Right lobe of liver (tissue), 6 donors: ENCODE measurements around the gene RBFOX2. TPM values are rescaled to one million over a fixed set of nuclear protein-coding genes. Genes with fewer than 3 reads are reported as not detected.
"Not testable (repeated sequence)": the region's sequence is repeated elsewhere in the genome, so short reads cannot be mapped to it uniquely, and the experiment has no call there.

ENCODE experiments used
- ATAC-seq, 4 donors: fragments of 200-7000 bp; cut with Tn5 transposase; one replicate each; pipeline ENCODE4 v1.9.1; 2020; ENCODE audit warnings: mild to moderate bottlenecking in 4 of 4, moderate library complexity in 4 of 4
- DNase-seq, 3 donors: peaks; one replicate each; pipeline ENCODE4 v3.0.0-alpha.2; 2020
- H3K27ac ChIP-seq, 3 donors: fragments of 200-600 bp; one replicate each; pipeline ENCODE4 v1.8.0; 2022
- H3K27me3 ChIP-seq, 2 donors: fragments of 200-600 bp; one replicate each; pipeline ENCODE4 v1.8.0; 2022
- H3K36me3 ChIP-seq, 4 donors: fragments of 200-600 bp; sonication (generic) in 1 of 4; one replicate each; pipeline versions ENCODE4 v1.5.1 to v1.8.0; 2017 to 2022; ENCODE audit warnings: control low read depth in 1 of 4
- H3K4me1 ChIP-seq, 4 donors: fragments of 200-600 bp; sonication (generic) in 1 of 4; one replicate each; pipeline versions ENCODE4 v1.5.1 to v1.8.0; 2017 to 2022; ENCODE audit warnings: control low read depth in 1 of 4
- H3K4me3 ChIP-seq, 3 donors: fragments of 200-600 bp; one replicate each; pipeline ENCODE4 v1.8.0; 2022
- H3K9me3 ChIP-seq, 4 donors: fragments of 200-600 bp; sonication (generic) in 1 of 4; one replicate each; pipeline versions ENCODE4 v1.5.1 to v1.8.0; 2017 to 2022; ENCODE audit warnings: control low read depth in 1 of 4
- POLR2A ChIP-seq: fragments of 450-650 bp; IDR thresholded peaks from one replicate; pipeline ENCODE4 v1.6.1; 2017; ENCODE audit warnings: antibody characterized with exemption, mild to moderate bottlenecking
- WGBS: methylation state at CpG from one replicate; pipeline ENCODE4 v1.1.6; 2018; ENCODE audit warnings: low coverage, low lambda C conversion rate; ENCODE audit not compliant: insufficient coverage; ENCODE audit errors: missing lambda C conversion rate; 5-methylcytosine and 5-hydroxymethylcytosine counted together
- intact Hi-C, 2 donors: fragments of 100-400 bp; cut with DNase I; formaldehyde crosslinking; loops; one replicate each; pipeline versions ENCODE4 v1.11.2 to v1.14.1; 2022
- total RNA-seq, 6 experiments: library from RNA; depleted of rRNA in 2 of 6; stranded (reverse); fragments of >200 nt in 2 of 6; fragmentation: NEBNext Ultra II Directional in 3 of 6; extraction: Animal tissue kit (Norgen Biotek cat#: 25700) in 3 of 6; gene quantifications; one replicate each; pipeline versions ENCODE4 v1.1.0 to v1.2.4, GENCODE V29; 2016 to 2023
- TF ChIP-seq, protein P1 (sequence below), 4 donors: fragments of 200-600 bp in 3 of 4; fragments of 450-650 bp in 1 of 4; IDR thresholded peaks; one replicate each; pipeline versions ENCODE4 v1.5.1 to v1.8.0; 2016 to 2022; ENCODE audit warnings: antibody characterized with exemption in 4 of 4, mild to moderate bottlenecking in 2 of 4
- donor health status: DM: no; HTN: yes; CAD: no.
- donor health status: DM: no; HTN: no; CAD: no.
- donor health status: DM: no; HTN: no; CAD: no.
- donor health status: DM: no; HTN: yes; CAD: no.
- donor health status: DM: no; HTN: yes; CAD: no.

Gene RBFOX2
- total RNA-seq, 6 experiments from 2014 or later: 23.9 to 36.5 (median 29.5) TPM

DNA sequence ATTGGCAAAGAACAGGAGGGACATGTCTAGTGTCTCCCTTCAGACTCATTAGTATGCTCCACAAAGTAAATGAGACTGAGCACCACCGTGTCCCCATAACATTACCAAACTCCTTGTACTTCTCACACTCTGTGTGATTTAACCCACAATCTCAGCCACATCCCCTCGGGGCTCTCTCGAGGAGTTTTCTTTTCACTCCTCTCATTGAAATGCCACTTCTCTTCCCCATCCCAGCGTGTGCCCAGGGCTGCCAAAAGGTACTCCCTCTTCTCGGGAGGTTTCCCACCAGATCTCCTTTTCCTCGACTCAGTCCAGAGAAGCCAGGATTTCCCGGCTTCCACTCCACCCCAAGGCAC is 1.1 kb downstream of the RBFOX2 start:
- TF ChIP-seq POLR2A: no peak
- TF ChIP-seq, protein P1, sequence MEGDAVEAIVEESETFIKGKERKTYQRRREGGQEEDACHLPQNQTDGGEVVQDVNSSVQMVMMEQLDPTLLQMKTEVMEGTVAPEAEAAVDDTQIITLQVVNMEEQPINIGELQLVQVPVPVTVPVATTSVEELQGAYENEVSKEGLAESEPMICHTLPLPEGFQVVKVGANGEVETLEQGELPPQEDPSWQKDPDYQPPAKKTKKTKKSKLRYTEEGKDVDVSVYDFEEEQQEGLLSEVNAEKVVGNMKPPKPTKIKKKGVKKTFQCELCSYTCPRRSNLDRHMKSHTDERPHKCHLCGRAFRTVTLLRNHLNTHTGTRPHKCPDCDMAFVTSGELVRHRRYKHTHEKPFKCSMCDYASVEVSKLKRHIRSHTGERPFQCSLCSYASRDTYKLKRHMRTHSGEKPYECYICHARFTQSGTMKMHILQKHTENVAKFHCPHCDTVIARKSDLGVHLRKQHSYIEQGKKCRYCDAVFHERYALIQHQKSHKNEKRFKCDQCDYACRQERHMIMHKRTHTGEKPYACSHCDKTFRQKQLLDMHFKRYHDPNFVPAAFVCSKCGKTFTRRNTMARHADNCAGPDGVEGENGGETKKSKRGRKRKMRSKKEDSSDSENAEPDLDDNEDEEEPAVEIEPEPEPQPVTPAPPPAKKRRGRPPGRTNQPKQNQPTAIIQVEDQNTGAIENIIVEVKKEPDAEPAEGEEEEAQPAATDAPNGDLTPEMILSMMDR (IDR thresholded peaks at IDR 0.05): no peak
- no peak for ATAC-seq
- DNase-seq: no peak
- intact Hi-C loops: no loop called here
- no peaks in the 10 kb centered on the region for H3K27me3 ChIP-seq
- no peaks in the 10 kb centered on the region for H3K36me3 ChIP-seq
- H3K9me3 ChIP-seq: no peaks in the 10 kb centered on the region
- peak overlapping the region; percentile 54 to 77 (median 74) for H3K4me3 ChIP-seq
- WGBS: 1% methylated on average over 7 of the region's 7 CpGs
- peak overlapping the region; percentile 54 to 80 (median 56) for H3K27ac ChIP-seq
- H3K4me1 ChIP-seq: peaks cover 0 to 41% (median 3%) of the 10 kb centered on the region in 4 donors

DNA sequence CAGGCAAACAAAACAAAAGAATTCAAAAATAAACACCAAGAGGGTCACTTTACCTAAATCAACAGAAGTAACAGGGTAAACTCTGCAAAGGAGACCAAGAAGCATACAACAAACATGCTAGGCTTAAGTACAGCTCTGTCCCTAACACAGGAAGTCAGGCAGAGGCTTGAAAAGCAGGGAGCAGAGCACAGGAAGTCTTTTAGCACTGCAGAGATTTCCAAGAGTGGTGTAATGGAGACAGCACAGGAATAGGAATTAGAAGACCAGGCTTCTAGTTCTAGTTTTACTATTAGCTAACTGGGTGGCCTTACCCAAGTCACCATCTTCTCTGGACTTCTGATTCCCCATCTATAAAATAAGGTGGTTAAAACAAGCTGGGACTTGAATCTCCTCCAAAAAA is 1.9 kb downstream of the RBFOX2 start:
- Histone ChIP-seq H3K36me3 (no peaks in the 10 kb centered on the region), H3K4me1 (peaks cover 0 to 42% (median 3%) of the 10 kb centered on the region in 4 donors), H3K9me3 (no peaks in the 10 kb centered on the region), H3K4me3 (peak overlapping the region in 2 of 3 donors; percentile 74 to 77), H3K27me3 (no peaks in the 10 kb centered on the region), H3K27ac (peak overlapping the region in 2 of 3 donors; percentile 14 to 80)
- intact Hi-C loops: no loop called here
- TF ChIP-seq, protein P1 (IDR thresholded peaks at IDR 0.05): no peak
- no peak for TF ChIP-seq POLR2A
- no peak for ATAC-seq
- DNase-seq: no peak

- peaks cover 0 to 27% (median 6%) of the 10 kb centered on the region in 4 donors for H3K4me1 ChIP-seq
- H3K4me3 ChIP-seq: no peak overlapping the region
- DNase-seq (no peak), ATAC-seq (no peak)
- no peaks in the 10 kb centered on the region for H3K9me3 ChIP-seq
- no peak for TF ChIP-seq POLR2A
- TF ChIP-seq, protein P1 (IDR thresholded peaks at IDR 0.05): no peak
- no peaks in the 10 kb centered on the region for H3K27me3 ChIP-seq
- peak overlapping the region in 1 of 3 donors; percentile 15 for H3K27ac ChIP-seq
- intact Hi-C loops: no loop called here
- H3K36me3 ChIP-seq: no peaks in the 10 kb centered on the region
Measured at GRCh38 chr22:36022697-36023096, 5.9 kb downstream of the RBFOX2 start.

DNA sequence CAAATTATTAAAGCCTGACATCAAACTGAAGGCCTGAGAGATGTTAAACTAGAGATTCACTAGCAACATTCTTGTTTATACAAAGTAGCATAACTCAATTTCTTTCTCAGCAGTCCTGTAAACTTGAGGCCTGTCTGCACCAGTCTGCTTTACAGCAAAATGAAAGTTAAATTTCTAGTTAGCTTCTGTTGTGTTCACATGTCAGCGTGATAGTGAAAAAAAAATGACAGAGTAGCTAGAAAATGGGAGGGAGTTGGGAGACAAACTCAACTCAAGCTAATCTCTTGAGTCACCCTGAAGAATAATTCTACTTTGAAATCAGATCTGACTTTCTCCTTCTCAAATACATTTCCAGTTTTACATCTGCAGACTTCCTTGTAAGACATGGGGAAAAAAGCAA is 6.5 kb downstream of the RBFOX2 start:
- no peak for ATAC-seq
- 18% methylated on average over 1 of the region's 1 CpG for WGBS
- H3K27me3 ChIP-seq: no peaks in the 10 kb centered on the region
- peak overlapping the region in 1 of 3 donors; percentile 15 for H3K27ac ChIP-seq
- DNase-seq: no peak
- no peak overlapping the region for H3K4me3 ChIP-seq
- intact Hi-C loops: no loop called here
- TF ChIP-seq, protein P1 (IDR thresholded peaks at IDR 0.05): no peak
- TF ChIP-seq POLR2A: no peak
- no peaks in the 10 kb centered on the region for H3K9me3 ChIP-seq
- no peaks in the 10 kb centered on the region for H3K36me3 ChIP-seq
- H3K4me1 ChIP-seq: peaks cover 0 to 23% (median 8%) of the 10 kb centered on the region in 4 donors

GRCh38 chr22:36021606-36022153 is 6.9 kb downstream of the RBFOX2 start:
- no peak for TF ChIP-seq POLR2A
- TF ChIP-seq, protein P1 (IDR thresholded peaks at IDR 0.05): no peak
- no peaks in the 10 kb centered on the region for H3K36me3 ChIP-seq
- intact Hi-C loops: no loop called here
- no peak for DNase-seq
- ATAC-seq: no peak
- H3K27me3 ChIP-seq: no peaks in the 10 kb centered on the region
- H3K9me3 ChIP-seq: no peaks in the 10 kb centered on the region
- H3K4me1 ChIP-seq: peaks cover 0 to 18% (median 8%) of the 10 kb centered on the region in 4 donors
- 95% methylated on average over 2 of the region's 2 CpGs for WGBS
- H3K27ac ChIP-seq: peak overlapping the region in 1 of 3 donors; percentile 15
- H3K4me3 ChIP-seq: no peak overlapping the region

DNA sequence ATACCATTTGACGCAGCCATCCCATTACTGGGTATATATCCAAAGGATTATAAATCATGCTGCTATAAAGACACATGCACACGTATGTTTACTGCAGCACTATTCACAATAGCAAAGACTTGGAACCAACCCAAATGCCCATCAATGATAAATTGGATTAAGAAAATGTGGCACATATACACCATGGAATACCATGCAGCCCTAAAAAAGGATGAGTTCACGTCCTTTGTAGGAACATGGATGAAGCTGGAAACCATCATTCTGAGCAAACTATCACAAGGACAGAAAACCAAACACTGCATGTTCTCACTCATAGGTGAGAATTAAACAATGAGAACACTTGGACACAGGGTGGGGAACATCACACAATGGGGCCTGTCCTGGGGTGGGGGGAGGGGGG is 7.8 kb downstream of the RBFOX2 start:
- ATAC-seq, H3K36me3 ChIP-seq, DNase-seq, H3K27ac ChIP-seq, H3K9me3 ChIP-seq, H3K27me3 ChIP-seq, intact Hi-C loops, H3K4me3 ChIP-seq: not testable (repeated sequence)
- peaks cover 0 to 22% (median 10%) of the 10 kb centered on the region in 4 donors for H3K4me1 ChIP-seq
- WGBS: 89% methylated on average over 2 of the region's 3 CpGs
